HT1080 (cell line): ENCODE data around the gene TEC. TPM values are rescaled to one million over a fixed set of nuclear protein-coding genes. Genes with fewer than 3 reads are reported as not detected.
"Not testable (repeated sequence)": the region's sequence is repeated elsewhere in the genome, so short reads cannot be mapped to it uniquely, and the experiment has no call there.

Experiments
- DNase-seq: peaks from one replicate; pipeline ENCODE4 v3.0.0-alpha.2; 2015; ENCODE audit warnings: low read depth
- total RNA-seq: library from RNA; depleted of rRNA; stranded (reverse); fragments of >200 nt; shearing (Covaris generic); gene quantifications from 2 replicates; pipeline ENCODE4 v1.2.3, GENCODE V29; 2014

Gene TEC
- total RNA-seq, 1 experiment from 2014 or later: 4.1 TPM

DNA sequence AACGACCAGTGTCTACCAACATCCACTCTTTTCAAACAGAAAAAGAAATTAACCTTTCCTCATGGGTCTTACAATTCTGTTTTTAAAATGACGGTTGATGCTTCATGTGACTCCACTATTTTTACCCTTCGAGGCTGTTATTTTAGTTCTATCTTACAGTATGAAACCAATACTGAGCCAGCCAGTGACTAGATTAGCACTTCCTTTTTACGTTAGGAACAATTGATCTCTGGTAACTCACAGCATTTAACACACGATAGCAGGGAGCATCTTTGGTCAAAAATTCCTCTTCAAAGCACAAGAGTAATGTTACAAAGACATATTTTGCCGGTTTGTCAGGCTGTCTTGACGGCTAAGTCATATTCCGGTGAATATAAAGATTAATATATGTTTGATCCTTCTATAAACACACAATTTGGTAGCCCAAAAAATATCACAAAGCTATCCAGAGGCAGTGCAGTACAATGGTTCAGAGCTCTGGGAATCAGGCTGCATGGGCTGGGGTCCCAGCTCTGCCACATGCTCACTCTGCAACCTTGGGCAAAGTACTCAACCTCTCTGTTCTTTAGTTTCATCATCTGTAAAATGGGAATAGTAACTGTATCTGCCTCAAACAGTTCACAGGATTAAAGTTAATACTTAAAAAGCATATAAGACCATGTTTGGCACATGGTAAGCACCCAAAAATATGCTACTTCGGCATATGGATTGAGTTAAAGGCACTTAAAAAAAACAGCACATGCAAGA lies 72.7 kb downstream of the TEC start:
- DNase-seq: no peak

DNA sequence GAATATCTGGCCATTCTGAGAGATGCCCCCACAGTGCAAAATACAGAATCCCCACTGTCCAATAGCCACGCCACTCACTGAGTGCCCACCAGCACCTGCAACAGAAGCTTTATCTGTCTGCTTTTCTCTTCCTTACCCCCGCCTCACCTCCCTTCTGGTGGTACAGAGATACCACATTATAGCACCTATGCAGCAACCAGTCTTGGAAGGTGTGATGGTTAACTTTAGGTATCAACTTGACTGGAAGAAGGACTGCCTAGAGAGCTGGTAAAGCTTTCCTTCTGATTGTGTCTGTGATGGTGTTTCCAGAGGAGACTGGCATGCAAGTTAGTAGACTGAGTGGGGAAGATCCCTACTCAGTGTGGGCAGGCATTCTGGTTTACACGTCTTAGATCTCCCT lies 73.8 kb downstream of the TEC start:
- no peak for DNase-seq

DNA sequence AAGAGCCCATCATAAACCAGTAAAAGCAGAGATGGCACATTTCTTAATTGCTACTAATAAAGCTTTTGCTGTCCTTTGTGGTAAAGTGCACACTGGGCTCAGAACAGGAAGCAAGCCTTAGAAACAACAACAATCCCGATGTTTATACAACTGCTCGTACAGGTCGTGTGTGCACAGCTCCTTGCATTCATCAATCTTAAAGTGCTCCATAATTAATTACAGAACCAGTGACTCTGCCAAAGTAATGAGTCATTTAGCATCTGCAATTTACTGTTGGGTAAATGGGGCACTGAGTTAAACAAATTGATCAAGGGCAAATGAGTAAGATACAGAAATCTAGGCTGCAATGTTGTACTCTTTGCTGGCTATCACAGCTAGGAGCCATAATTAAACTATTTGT lies 74.3 kb downstream of the TEC start:
- DNase-seq: no peak

DNA sequence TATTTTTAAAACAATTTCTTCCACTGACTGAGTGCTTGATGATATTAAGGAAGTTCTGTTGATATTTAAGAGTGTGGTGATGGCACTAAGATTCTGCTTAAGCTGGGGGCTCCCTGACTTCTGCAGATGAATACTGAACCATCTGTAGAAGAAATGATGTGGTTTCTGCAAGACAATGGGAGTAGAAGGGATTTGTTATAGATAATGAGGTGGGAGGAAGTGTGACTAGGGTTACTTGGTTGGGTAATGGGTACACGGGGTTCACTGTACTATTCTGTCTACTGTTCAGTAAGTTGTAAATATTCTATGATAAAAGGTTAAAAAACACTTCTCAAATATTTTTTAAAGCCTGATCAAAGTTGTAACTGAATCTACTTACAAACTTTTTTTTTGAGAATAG lies 74.7 kb downstream of the TEC start:
- no peak for DNase-seq

DNA sequence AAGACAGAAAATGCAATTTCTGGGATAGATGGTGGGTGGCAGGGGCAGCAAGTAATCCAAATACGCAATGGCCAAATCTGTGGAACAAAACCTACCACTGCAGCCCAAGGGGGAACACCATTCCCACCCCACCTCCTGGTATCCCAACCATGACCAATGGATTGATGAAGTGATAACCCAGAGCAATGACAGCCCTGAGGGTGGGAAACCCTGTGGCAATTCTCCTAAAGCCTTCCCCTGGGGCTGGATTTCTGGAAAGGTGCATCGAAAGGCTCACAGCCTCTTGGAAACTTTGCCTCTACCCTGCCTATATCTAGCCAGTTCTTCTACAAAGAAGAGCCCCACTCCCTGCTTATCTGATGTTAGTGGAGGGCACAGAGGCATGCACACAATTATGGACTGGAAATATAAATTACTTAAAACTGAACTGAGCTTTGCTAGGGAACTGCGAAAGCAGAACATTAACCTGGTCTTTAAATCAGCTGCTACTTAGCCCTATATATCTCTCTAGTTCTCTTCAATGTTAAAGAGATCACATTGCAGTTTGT lies 75.6 kb downstream of the TEC start:
- no peak for DNase-seq

DNA sequence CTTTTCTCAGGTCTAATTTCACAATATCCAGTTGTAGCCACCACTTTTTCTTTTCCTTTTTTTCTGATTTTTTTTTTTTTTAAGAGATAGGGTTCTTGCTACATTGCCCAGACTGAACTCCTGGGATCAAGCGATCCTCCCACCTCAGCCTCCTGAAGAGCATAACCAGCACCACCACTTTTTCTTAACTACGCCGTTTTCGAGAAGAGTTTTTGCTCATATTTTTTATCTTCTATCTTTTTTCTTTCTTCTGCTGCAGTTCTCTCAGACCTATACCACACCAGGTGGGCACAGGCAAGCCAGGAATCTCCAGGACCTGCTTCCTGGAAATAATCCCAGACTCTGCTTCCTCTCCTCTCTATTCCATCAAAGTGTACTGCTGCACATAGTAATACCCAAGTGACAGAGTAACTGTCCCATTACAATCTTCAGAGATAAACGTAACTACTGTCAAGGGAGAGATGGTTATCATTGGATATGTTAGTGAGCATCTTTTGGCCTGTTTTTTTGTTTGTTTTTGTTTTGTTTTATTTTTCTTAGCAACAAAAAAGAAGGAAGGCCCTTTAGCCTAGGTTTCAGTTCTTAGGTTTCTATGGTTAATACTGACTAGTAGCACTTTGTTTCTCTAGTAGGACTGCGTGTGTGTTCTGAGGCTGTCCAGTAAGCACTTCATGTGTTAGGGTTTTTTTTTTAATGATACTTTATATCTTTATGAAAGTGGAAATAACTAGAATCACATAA lies 76.4 kb downstream of the TEC start:
- DNase-seq: no peak

DNA sequence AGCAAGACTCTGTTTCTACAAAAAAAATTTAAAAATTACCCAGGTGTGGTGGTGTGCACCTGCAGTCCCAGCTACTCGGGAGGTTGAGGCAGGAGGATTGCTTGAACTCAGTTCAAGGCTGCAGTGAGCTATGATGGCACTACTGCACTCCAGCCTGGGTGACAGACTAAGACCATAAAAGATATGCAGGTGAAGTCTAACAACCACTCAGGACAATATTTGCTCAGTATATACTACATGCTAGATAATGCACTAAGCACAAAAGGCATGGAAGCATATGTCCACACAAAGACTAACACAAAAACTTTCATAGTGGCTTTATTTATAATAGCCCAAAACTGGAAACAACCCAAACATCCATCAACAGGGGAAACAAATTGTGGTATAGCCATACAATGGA lies 77.9 kb downstream of the TEC start:
- DNase-seq: no peak

DNA sequence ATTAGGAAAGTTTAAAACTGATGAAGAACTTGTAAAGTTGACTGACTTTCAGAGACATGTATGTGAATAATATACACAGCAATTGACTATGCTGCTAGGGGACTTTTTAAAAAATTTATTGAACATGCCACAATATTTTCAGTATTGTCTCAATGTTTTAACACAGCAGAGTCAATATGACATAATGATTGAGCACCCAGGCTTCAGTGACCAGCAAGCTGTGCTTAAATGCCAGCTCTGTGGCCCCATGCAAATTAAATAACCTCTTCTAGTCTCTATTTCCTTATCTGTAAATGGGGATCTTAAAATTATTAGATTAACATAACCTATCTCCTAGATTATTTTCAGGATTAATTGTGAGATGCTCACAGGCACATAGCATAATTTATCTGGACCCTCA lies 78.8 kb downstream of the TEC start:
- no peak for DNase-seq

DNA sequence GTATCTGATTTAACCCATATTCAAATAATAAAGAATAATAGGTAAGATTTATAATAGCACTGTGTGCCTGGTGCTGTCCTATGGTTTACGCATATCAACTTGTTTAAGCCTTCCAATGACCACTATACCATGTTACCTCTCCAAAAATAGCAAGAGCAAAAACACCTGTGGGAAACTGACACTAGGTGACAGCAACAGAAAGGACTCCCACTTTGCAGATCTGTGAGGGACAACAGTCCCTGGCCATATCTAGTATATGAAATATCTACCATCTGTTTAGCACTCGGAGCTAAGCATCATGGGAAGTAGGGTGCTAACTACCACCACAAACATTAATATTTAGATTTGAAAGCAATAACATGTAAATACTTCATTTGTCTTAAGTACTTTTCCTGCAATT lies 79.9 kb downstream of the TEC start:
- no peak for DNase-seq

DNA sequence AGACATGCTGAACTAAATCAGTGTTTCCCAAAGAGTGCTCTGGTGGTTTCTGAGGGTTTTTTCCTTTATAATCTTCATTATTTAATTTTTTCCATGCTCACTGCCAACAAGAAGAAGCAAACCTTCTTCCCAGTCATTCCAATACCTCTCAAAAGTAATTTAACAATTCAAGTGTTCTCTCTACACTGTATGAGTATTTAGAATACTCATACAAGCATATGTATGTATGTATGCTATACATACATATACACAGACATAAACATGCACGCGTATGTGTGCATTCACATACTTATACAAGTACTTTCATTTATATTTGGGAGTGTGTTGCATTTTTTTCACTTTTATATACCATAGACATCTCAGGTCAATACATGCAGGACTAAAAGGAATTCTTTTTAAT lies 81.2 kb downstream of the TEC start:
- no peak for DNase-seq

DNA sequence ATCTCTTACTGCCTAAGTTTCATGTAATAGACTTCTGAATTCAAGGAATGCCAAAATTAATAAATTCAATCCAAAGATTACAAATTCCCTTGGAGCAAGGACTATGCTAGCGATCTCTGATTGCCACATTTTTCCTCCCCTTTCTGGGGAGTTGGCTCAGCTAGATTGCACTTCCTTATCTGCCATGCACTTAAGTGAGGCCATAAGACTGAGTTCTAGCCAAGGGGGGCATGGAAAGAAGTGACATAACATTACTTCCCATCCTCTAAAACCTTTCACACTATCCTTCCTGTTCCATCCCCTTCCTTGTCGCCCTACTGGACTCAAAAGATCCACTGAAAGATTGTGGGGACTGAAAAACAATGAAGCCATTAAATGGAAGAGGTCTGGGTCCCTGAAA lies 81.8 kb downstream of the TEC start:
- DNase-seq: no peak

DNA sequence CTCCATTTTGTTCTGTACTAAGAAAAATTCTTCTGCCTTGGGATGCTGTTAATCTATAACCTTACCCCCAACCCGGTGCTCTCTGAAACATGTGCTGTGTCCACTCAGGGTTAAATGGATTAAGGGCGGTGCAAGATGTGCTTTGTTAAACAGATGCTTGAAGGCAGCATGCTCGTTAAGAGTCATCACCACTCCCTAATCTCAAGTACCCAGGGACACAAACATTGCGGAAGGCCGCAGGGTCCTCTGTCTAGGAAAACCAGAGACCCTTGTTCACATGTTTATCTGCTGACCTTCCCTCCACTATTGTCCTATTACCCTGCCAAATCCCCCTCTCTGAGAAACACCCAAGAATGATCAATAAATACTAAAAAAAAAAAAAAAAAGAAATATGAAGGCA lies 82.6 kb downstream of the TEC start:
- not testable (repeated sequence) for DNase-seq

DNA sequence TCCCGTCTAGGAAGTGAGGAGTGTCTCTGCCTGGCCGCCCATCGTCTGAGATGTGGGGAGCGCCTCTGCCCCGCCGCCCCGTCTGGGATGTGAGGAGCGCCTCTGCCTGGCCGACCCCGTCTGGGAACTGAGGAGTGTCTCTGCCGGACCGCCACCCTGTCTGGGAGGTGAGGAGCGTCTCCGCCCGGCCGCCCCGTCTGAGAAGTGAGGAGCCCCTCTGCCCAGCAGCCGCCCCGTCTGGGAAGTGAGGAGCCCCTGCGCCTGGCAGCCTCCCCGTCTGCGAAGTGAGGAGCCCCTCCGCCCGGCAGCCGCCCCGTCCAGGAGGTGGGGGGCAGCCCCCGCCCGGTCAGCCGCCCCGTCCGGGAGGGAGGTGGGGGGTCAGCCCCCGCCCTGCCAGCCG lies 83.2 kb downstream of the TEC start:
- not testable (repeated sequence) for DNase-seq

DNA sequence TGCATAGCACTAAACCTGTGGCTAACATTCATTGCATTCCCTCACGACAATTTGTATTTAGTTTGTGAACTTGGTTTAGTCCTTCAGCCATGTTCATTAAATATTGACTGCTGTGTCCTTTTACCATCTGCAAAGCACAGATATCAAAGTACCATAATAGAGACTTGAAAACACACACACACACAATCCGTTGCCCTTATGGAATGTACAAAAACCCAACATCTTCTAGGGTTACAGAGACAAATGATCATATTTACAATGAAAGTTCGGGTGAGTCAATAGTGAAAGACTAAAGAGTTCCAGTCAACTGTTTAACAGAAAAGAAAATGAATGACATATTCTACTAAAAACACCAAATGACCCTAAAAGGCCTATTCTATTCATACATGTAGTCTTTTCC lies 84.8 kb downstream of the TEC start:
- DNase-seq: no peak

DNA sequence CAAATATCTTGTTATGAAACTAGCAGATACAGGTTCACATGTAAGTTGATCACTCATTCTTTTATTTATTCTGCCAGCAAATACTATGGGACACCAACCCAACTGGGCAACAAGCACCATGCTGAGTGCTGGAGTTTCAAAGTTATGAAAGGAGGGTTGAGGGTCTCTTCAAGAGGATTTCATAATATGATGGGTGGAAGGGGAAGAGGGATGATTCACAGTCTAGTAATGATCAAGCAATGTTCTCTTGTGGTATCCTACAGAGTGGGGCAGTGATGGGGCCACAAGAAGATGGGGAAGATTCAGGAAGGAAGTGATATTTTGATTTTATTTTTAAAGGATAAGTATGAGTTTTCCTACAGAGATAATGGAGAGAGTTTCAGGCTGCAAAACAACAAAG lies 89.4 kb downstream of the TEC start:
- peak; percentile 83 for DNase-seq

DNA sequence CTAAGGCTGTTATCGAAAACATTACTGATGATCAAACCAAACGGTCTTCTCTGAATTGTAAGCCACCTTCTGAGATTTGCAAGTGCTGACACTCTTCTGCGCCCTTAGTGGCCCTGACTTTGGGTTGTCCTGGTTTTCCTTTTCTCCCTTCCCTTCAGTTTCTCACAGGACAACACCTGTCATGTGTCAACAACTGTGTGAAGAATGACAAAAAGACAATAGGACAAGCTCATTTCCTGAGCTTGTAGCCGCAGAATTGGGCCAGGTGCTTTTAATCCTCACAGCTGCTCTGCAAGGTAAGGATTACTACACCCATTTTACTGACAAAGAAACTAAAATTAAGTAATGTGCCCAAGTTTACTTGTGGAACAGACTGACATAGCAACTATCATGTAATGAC lies 90.7 kb downstream of the TEC start:
- no peak for DNase-seq

DNA sequence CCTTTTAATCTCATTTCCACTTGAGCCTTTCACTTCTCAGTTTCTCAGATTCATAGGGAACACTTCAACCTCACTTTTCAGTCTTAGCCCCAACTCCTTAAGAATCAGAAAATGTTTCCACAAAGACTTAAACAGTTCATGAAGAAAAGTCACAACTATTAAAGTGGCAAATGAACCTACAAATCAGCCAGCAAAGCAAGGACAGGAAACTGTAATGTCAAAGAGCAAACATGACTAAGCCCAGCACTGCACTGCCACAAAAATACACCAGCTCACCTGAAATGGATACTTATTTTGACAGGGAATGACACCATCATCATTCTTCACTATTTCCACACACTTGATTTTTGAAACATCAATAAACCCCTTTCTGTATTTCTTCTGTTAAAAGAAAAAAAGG lies 93.8 kb downstream of the TEC start:
- peak; percentile 75 for DNase-seq

DNA sequence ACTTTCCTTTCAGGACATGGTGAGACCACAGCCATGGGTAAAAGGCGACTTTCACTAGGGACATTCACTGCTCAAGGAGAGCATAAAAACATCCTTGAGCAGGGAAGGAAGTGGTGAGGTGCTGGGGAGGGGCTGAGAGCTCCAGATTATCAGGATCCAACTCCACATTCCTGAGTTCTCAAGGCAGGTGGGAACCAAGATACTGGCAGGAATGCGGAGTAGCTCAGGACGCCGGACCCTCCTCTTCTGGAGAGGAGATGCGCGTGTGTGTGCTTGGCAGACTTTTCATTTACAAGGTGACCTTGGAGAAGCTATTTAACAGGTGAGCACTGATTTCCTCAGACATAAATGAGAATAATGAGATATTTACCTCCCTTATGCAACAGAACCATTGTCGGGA lies 94.3 kb downstream of the TEC start:
- DNase-seq: peak; percentile 20

DNA sequence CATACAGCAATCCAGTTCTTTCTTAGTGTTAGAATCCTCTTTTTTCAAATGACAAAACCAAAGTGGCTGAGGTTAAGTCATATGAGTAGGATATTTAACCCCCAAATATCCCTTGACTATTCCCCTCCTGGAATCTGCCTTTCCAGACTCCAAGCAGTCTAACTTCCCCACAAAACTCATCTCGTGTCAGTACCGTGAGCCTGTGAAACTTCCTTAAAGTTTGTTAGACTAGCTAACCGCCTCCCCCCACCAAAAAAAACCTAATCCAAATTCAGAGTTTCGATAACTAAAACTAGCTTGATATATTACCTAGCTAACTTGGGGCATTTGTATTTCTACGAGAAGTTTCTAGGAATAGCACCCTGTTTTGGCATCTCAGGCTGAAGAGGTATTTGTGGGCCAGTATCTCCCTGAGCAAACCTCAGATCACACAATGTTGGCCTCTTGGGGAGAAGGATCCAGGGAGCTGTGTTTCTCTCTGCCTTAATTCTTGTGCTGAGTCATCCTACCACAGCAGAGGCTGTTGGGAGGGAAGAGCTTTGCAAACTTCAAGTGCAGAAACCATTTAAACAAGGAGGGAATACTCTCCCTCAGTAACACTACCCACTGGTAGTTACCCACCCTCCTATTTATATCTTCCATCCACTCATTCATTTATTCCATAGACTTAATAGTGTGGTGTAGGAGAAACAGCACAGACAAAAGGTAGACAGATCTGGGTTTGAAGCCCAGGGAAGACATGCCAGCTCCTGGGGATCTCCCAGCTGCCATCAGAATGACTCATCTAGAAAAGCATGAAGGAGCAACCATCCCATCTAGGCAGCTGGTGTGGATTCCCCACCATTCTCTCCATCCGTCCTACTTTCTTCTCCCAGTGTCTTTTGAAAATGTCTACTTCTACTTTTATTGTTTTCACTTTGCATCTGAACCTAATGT lies 96.3 kb downstream of the TEC start:
- peak; percentile 83 for DNase-seq

DNA sequence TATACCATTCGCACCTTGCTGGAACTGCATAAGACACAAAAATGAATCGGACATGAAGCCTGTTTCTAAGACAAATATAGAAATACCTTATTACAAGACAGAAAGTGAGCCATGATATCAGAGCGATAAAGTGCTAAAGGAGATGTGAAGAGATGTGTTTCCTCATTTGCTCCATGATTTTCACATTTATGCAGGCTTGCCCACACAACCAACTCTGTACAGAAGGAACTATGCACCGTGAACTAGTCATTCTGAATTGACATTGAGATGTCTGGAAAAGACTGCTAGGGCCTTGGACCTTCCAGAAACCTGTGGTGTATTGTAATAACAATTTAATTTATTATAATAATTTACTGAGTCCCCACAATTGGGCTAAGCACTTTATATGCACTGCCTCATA lies 97.0 kb downstream of the TEC start:
- no peak for DNase-seq

DNA sequence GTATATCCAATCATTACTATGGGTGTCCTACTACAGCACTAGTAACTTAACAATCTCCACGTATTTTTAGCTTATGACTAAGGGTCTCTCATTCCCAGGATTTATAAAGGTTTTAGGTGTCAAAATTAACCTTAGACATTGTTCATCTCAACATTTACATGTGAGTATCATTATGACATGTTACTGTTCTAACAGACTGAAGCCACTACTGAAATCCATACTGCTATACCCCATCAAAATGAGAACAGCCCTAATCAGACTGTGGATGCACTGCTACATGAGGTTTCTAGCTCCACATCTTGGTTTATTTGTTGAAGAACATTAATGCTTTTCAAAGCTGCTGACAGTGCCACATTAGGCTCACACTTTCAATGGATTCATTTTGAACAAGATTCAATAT lies 100.0 kb downstream of the TEC start:
- no peak for DNase-seq
